HS-5 (cell line): ENCODE data around the gene SP2.

Experiments used
- DNase-seq: peaks from one replicate; pipeline ENCODE4 v3.0.0-alpha.2; 2012; ENCODE audit warnings: low read depth

SP2 gene

GRCh38 chr17:47949197-47949759 lies 53.2 kb downstream of the SP2 start:
- no peak for DNase-seq

- no peak for DNase-seq
Measured at GRCh38 chr17:47949946-47950345, 53.9 kb downstream of the SP2 start.

- DNase-seq, result no peak
Measured at GRCh38 chr17:47950448-47950847, 54.4 kb downstream of the SP2 start.

DNA sequence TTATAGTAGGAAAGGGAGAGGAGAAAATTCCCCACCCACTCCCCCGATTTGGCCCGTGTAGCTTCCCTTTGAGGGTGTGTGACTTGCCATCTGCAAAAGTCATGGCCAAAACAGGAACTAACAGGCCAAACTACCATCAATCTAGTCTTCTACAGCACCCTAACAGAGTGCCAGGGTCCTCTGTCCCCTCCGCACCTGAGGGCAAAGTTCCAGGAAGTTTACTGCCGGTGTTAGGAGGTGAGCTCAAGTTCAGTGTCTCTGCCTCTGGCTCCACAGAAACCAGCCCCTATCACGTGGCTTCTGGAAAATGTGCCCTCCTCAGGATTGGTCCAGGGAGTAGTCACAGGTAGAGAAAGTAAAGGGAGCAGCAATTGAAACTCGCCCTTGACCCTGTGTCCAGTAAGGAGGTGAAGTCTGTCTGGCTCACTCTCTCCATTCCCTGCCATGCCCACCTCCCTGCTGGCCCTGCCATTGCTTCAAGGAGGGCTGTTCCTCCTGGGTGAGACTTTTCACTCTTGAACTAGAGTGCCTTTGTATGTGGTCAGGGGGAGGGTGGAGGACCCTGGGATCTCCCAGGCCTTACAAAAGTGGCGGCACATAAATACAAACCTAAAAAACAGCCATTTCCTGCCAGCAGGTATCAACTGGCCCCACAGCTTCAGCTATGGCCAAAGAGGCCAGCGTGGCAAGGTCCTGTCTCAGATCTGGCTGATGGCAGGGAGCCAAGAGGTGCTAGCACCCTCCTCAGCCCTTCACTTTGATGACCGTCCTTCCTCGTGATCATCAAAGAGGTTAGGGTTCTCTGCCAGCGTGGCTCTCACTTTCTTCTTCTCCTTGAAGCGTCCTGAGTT lies 56.4 kb downstream of the SP2 start:
- DNase-seq, result no peak

DNA sequence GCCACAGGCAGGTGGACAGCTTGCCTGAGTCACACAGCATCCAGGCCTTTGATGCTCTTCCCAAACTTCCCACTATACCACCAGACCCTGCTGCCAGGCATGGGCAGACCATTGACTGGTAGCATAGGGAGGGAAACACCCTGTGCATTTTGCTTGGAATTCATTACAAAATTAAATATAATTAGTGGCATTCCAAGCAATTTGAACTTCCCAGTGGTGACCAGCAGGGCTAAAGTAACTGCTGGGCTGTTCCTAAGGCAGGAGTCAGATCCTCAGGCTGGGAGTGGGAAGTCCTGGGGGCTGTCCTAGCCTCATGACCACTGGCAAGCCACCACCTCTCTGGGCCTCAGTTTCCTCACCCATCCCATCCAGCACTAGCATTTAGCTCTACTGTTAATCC lies 57.9 kb downstream of the SP2 start:
- DNase-seq, result no peak

- no peak for DNase-seq
Measured at GRCh38 chr17:47955497-47956461, 59.7 kb downstream of the SP2 start.

GRCh38 chr17:47956791-47957590 lies 61.0 kb downstream of the SP2 start:
- DNase-seq, result no peak

- DNase-seq, result no peak
Measured at GRCh38 chr17:47957591-47958490, 61.8 kb downstream of the SP2 start, which contains the start of gene PRR15L. TSS of gene PRR15L (minus strand) at chr17:47957883. CDS start at chr17:47953234, 4,649 bp downstream.

DNA sequence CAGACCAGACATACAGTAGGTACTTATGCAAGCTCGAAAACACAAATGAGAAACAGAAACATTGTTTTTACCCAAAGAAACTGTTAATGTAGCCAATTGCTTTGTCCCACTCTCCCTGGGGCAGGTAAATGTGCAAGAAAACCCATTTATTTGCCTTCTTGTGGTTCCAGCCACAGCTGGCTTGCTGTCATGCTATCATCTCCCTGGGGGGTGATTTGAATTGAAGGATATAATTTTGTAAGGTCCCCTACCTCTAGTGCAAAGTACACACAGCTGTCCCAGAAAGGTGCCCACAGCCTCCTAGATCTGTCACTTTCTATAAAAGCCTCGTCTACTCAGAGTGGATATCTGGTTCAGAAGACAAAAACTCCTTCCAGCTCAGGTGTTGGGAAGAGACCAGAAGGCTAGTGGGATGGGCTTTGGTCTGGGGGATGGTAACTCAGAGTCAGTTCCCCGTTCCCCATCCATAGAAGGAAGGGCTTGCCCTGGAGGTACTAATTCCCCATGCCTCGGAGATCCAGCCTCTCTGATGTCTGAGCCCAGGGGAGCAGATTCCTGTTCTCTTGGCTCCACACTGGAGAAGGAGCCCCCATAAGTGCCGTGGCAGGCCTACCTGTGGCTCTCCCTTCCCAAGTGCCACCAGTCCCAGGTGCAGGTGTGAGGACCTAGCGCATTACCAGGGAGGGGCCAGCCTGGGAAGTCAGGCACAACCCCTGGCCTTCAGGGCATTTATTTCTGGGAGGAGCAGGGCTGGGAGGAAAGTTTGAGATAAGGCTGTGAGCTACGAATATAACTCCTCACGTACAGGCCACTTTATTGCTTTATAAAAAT lies 64.0 kb downstream of the SP2 start:
- no peak for DNase-seq

- no peak for DNase-seq
Measured at GRCh38 chr17:47961406-47961805, 65.4 kb downstream of the SP2 start.

DNA sequence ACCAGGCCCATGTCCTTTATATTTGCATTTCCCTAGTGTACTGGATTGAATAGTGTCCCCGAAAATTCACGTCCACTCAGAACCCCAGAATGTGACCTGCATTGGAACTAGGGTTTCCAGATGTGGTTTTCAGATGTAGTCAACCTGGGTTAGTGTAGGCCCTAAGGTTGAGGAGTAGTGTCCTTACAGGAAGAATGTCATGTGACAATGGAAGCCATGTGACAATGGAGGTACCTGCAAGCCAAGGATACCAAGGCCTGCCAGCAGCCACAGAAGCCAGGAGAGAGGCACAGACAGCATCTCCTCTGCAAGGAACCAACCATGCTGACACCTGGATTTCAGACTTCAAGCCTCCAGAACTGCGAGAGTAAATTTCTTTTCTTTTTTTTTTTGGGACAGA lies 66.9 kb downstream of the SP2 start:
- DNase-seq, result no peak

- no peak for DNase-seq
Measured at GRCh38 chr17:47964856-47965255, 68.8 kb downstream of the SP2 start.

DNA sequence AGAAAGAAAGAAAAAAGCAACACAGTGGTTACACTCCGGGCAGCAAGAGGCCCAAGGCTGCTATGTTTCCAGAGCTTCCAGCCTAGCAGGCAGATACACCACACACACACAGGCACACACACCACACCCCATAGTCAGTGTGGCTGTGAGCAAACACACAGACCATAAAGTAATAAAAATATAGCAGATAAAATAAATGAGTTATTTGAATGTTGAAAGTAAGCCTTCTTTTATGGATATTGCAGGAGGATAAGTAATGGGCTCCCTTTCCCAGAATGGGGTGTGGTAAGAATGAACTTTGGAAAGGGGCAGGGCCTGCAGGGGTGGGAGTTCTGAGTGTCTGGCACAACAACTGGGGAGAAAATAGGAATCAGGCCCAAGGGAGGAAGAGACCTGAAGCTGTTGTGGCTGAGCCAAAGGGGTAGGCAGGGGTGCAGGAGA lies 70.1 kb downstream of the SP2 start:
- DNase-seq, result no peak

- DNase-seq, result peak; percentile 86
Measured at GRCh38 chr17:47967607-47968252, 71.7 kb downstream of the SP2 start.

GRCh38 chr17:47968836-47969235 lies 72.8 kb downstream of the SP2 start:
- no peak for DNase-seq

DNA sequence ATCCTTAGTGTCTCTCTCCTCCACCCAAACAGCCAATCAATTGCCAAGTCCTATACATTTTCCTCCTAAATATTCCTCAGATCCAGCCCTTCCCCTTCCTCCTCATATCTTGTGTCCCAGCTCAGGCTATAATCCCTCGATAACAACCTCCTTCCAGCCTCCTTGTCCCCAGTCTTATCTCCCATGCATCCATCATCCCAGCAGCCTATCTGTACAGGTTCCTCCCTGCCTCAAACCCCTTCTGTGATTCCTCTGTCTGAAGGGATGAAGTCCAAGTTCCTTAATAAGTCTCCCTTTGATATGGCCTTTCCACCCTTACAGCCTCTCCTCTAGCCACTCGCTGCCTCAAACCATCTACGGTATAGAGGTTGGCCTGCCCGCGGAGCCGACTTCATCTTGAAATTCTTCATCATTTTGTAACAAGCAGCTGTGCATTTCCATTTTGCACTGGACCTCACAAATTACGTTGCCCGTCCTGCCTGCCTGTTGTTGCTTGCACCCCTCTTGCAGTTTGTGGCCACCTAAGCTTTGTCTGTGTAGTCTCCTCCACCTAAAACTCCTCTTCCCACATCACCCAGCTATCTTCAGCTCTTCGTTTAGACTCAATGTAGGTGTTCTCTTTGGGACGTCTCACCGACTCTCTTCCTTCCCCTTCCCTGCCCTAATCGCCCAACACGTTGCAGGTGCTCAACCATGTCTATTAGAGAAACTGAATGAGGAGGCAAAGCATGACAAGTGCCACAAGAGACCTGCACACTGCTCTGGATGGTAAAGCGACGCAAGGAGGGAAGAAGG lies 74.1 kb downstream of the SP2 start:
- DNase-seq, result no peak

DNA sequence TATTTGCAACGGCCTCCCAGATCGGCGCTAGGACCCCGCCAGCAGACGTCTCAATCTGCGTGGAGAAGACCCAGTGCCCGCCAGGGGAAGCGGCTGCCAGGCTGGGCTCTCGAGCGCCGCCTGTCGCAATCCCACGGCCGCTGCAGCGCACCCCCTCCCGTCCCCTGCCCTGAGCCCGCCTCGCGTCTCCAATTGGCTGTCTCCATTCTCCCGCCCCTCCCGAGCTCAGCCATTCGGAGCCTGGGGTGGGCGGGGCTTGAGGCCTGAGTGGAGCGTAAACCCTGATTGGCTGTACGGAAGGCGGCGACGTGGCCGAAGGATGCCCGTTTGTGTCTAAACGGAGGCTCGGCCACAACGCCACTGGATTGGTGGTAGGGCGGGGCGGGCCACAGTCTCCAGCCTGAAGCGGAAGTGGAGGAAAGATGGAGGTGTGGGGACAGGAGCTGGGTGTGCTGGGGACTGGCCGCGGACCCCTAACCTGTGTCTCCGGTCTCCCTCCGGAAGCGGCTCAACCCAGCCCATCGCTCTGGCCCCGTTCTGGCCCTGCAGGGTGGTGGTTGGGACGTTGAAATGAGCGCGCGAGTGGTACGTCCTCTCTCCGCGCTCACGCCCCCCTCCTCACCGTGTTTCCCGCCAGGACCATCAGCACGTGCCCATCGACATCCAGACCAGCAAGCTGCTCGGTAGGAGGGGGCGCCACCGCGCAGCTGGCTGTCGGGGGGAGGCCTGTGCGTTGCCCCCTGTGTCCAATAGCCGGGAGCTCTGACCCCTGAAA lies 74.9 kb downstream of the SP2 start, which contains the start of gene CDK5RAP3:
Gene CDK5RAP3 (plus strand): TSS at position 389 of the 775 bp plus-strand sequence. CDS start 34 bp downstream, at position 423.
- DNase-seq, result peak; percentile 94
